RKO (cell line): ENCODE data around the gene KCTD4.
"Not testable (repeated sequence)": the region's sequence is repeated elsewhere in the genome, so short reads cannot be mapped to it uniquely, and the experiment has no call there.

ENCODE experiments used
- DNase-seq: peaks from one replicate; pipeline ENCODE4 v3.0.0-alpha.2; 2016; ENCODE audit warnings: low spot score

The KCTD4 gene

GRCh38 chr13:45200701-45201232, at the start of gene KCTD4:
KCTD4 (minus strand) TSS chr13:45201045; CDS start chr13:45194567, 6,478 bp downstream.
- DNase-seq: no peak

GRCh38 chr13:45249662-45250061, 48.8 kb upstream of the KCTD4 start:
- no peak for DNase-seq

GRCh38 chr13:45244736-45245135, 43.9 kb upstream of the KCTD4 start:
- DNase-seq: not testable (repeated sequence)

GRCh38 chr13:45243077-45243476, 42.2 kb upstream of the KCTD4 start:
- no peak for DNase-seq

GRCh38 chr13:45242524-45242923, 41.7 kb upstream of the KCTD4 start:
- no peak for DNase-seq

- DNase-seq: peak; percentile 29
Measured at GRCh38 chr13:45242070-45242469, 41.2 kb upstream of the KCTD4 start.

- no peak for DNase-seq
Measured at GRCh38 chr13:45240143-45240542, 39.3 kb upstream of the KCTD4 start.

- no peak for DNase-seq
Measured at GRCh38 chr13:45238945-45239795, 38.3 kb upstream of the KCTD4 start.

GRCh38 chr13:45232591-45232990, 31.7 kb upstream of the KCTD4 start:
- DNase-seq: no peak

GRCh38 chr13:45231722-45232121, 30.9 kb upstream of the KCTD4 start:
- no peak for DNase-seq

- no peak for DNase-seq
Measured at GRCh38 chr13:45231305-45231704, 30.5 kb upstream of the KCTD4 start.

- no peak for DNase-seq
Measured at GRCh38 chr13:45229172-45229571, 28.3 kb upstream of the KCTD4 start.

- no peak for DNase-seq
Measured at GRCh38 chr13:45228002-45228401, 27.2 kb upstream of the KCTD4 start.

- DNase-seq: no peak
Measured at GRCh38 chr13:45226024-45226423, 25.2 kb upstream of the KCTD4 start.

- no peak for DNase-seq
Measured at GRCh38 chr13:45225370-45225769, 24.5 kb upstream of the KCTD4 start.

GRCh38 chr13:45224176-45224575, 23.3 kb upstream of the KCTD4 start:
- no peak for DNase-seq

- no peak for DNase-seq
Measured at GRCh38 chr13:45222919-45223318, 22.1 kb upstream of the KCTD4 start.

- DNase-seq: no peak
Measured at GRCh38 chr13:45222516-45222915, 21.7 kb upstream of the KCTD4 start.

GRCh38 chr13:45220403-45220802, 19.6 kb upstream of the KCTD4 start:
- DNase-seq: no peak

GRCh38 chr13:45219938-45220375, 19.1 kb upstream of the KCTD4 start:
- peak; percentile 12 for DNase-seq

GRCh38 chr13:45219123-45219891, 18.5 kb upstream of the KCTD4 start:
- no peak for DNase-seq

GRCh38 chr13:45218689-45219088, 17.8 kb upstream of the KCTD4 start:
- DNase-seq: no peak

- DNase-seq: no peak
Measured at GRCh38 chr13:45216193-45216592, 15.3 kb upstream of the KCTD4 start.
